NCI-H2196 treated with DMSO at 0.1 percent for 48 hours (cell line): ENCODE data around the gene HOXA7.

ENCODE experiments used
- DNase-seq: peaks from one replicate; lab custom pipeline; 2025; ENCODE audit not compliant: unreplicated experiment; lab: John Stamatoyannopoulos, UW

Gene HOXA7

GRCh38 chr7:27148031-27148755, 8.3 kb downstream of the HOXA7 start:
- no peak for DNase-seq

- DNase-seq = no peak
Measured at GRCh38 chr7:27147199-27148030, 9.1 kb downstream of the HOXA7 start, which contains the start of gene HOXA6. HOXA6 (minus strand) TSS chr7:27147774; CDS start chr7:27147749, 25 bp downstream.

GRCh38 chr7:27146491-27147198, 9.8 kb downstream of the HOXA7 start:
- no peak for DNase-seq

GRCh38 chr7:27145914-27146412, 10.5 kb downstream of the HOXA7 start:
- DNase-seq = no peak

- DNase-seq = no peak
Measured at GRCh38 chr7:27145165-27145913, 11.1 kb downstream of the HOXA7 start.

GRCh38 chr7:27144781-27145164, 11.7 kb downstream of the HOXA7 start:
- no peak for DNase-seq

GRCh38 chr7:27143950-27144780, 12.3 kb downstream of the HOXA7 start:
- DNase-seq = no peak

GRCh38 chr7:27143023-27143949, 13.2 kb downstream of the HOXA7 start, which contains the start of gene HOXA5:
HOXA5 (minus strand) TSS chr7:27143681; CDS start chr7:27143607, 74 bp downstream.
- peak; percentile 85 for DNase-seq

GRCh38 chr7:27142580-27143022, 13.9 kb downstream of the HOXA7 start:
- no peak for DNase-seq

GRCh38 chr7:27141923-27142579, 14.4 kb downstream of the HOXA7 start:
- DNase-seq = no peak

- no peak for DNase-seq
Measured at GRCh38 chr7:27141137-27141922, 15.1 kb downstream of the HOXA7 start.

- no peak for DNase-seq
Measured at GRCh38 chr7:27140126-27140857, 16.2 kb downstream of the HOXA7 start.

- no peak for DNase-seq
Measured at GRCh38 chr7:27139334-27140125, 16.9 kb downstream of the HOXA7 start.

GRCh38 chr7:27138985-27139333, 17.5 kb downstream of the HOXA7 start:
- no peak for DNase-seq

GRCh38 chr7:27138472-27138871, 18.0 kb downstream of the HOXA7 start:
- DNase-seq = no peak
